OCI-LY7 (cell line): ENCODE measurements around the gene CYTH3. TPM values are rescaled to one million over a fixed set of nuclear protein-coding genes. Genes with fewer than 3 reads are reported as not detected.

Experiments used
- BruUV-seq: library from RNA; stranded (reverse); fragments of 400-500 nt; replicated peaks from 2 replicates; lab custom pipeline; 2021; lab: Mats Ljungman, UMichigan
- CTCF ChIA-PET: fragments of 300-600 bp; sonication (Branson Sonifier 250); formaldehyde crosslinking; loops from one replicate; lab custom pipeline; 2022; ENCODE audit warnings: antibody characterized with exemption; ENCODE audit not compliant: unreplicated experiment; lab: Charles Lee
- POLR2A ChIA-PET: fragments of 300-600 bp; sonication (Branson Sonifier 250); formaldehyde crosslinking; loops from one replicate; lab custom pipeline; 2022; ENCODE audit warnings: antibody characterized with exemption; lab: Charles Lee
- DNase-seq: peaks from one replicate; pipeline ENCODE4 v3.0.0-alpha.2; 2015; ENCODE audit warnings: low spot score
- H2AFZ ChIP-seq: fragments of 200-600 bp; sonication (generic), shearing (Covaris generic); 2 replicates; pipeline ENCODE4 v1.6.1; 2014; ENCODE audit warnings: mild to moderate bottlenecking, antibody characterized with exemption, low read length, moderate library complexity
- H3K27ac ChIP-seq: fragments of 200-600 bp; sonication (generic); 2 replicates; pipeline ENCODE4 v1.5.1; 2014; ENCODE audit warnings: mixed run types, low read depth, mild to moderate bottlenecking, moderate library complexity, low read length, inconsistent platforms; ENCODE audit not compliant: poor library complexity, severe bottlenecking
- H3K36me3 ChIP-seq: fragments of 200-600 bp; sonication (generic); 2 replicates; pipeline ENCODE4 v1.6.1; 2014; ENCODE audit warnings: mild to moderate bottlenecking, antibody characterized with exemption, low read length, moderate library complexity, mixed read lengths; ENCODE audit not compliant: insufficient read depth
- H3K4me1 ChIP-seq: fragments of 200-600 bp; sonication (generic); 2 replicates; pipeline ENCODE4 v1.5.1; 2014; ENCODE audit warnings: mild to moderate bottlenecking, low read length; ENCODE audit not compliant: insufficient read depth, poor library complexity, severe bottlenecking
- H3K4me2 ChIP-seq: fragments of 200-600 bp; sonication (generic); 2 replicates; pipeline ENCODE4 v1.6.1; 2014; ENCODE audit warnings: mild to moderate bottlenecking, low read length
- H3K4me3 ChIP-seq: fragments of 200-600 bp; sonication (generic); 2 replicates; pipeline ENCODE4 v1.5.1; 2014; ENCODE audit warnings: mild to moderate bottlenecking, low read depth, low read length; ENCODE audit not compliant: poor library complexity, severe bottlenecking
- H3K79me2 ChIP-seq: fragments of 200-600 bp; sonication (generic); 2 replicates; pipeline ENCODE4 v1.6.1; 2016; ENCODE audit warnings: low read depth, mild to moderate bottlenecking, low read length, moderate library complexity, mixed read lengths; ENCODE audit not compliant: insufficient read depth
- H3K9me2 ChIP-seq: fragments of 200-600 bp; sonication (generic); 2 replicates; pipeline ENCODE4 v1.6.1; 2016; ENCODE audit warnings: mild to moderate bottlenecking, low read length, mixed read lengths; ENCODE audit not compliant: insufficient read depth
- H3K9me3 ChIP-seq: fragments of 200-600 bp; sonication (generic); 2 replicates; pipeline ENCODE4 v1.6.1; 2014; ENCODE audit warnings: mild to moderate bottlenecking, mixed run types, low read length, mixed read lengths
- H4K20me1 ChIP-seq: fragments of 200-600 bp; sonication (generic); 2 replicates; pipeline ENCODE4 v1.6.1; 2014; ENCODE audit warnings: mild to moderate bottlenecking, antibody characterized with exemption, low read length, moderate library complexity, mixed read lengths; ENCODE audit not compliant: insufficient read depth
- CTCF ChIP-seq: fragments of 200-600 bp; sonication (generic); conservative IDR thresholded peaks from 2 replicates; pipeline ENCODE4 v1.5.1; 2014; ENCODE audit warnings: mild to moderate bottlenecking, antibody characterized with exemption, low read length, moderate library complexity, mixed read lengths
- EZH2phosphoT487 ChIP-seq: fragments of 200-600 bp; sonication (generic); IDR thresholded peaks from 2 replicates; pipeline ENCODE4 v1.6.1; 2018; ENCODE audit warnings: low read depth, borderline replicate concordance, mild to moderate bottlenecking, mixed run types, antibody characterized with exemption, low read length, moderate library complexity, mixed read lengths
- intact Hi-C: fragments of 100-400 bp; cut with micrococcal nuclease; formaldehyde crosslinking; loops from one replicate; pipeline ENCODE4 v1.10.0; 2022; ENCODE audit not compliant: unreplicated experiment
- total RNA-seq, 2 experiments: library from RNA; depleted of rRNA in 1 of 2; stranded (reverse); fragments of >200 nt in 1 of 2; shearing (Covaris generic) in 1 of 2; gene quantifications; 2 replicates each; pipeline ENCODE4 v1.2.3, GENCODE V29; 2014 to 2022

CYTH3 gene
- total RNA-seq, 2 experiments from 2014 or later: 3.7 to 4.7 TPM

- ChIA-PET POLR2A (interaction anchor here (0.5 to 1.1 kb wide), 2 partner anchors 125 to 193 kb away, joined by 4 read pairs; no protein-coding TSS in a partner anchor), CTCF (no interaction called here)
- H2AFZ ChIP-seq: no peak overlapping the region
- no peaks in the 10 kb centered on the region for H3K79me2 ChIP-seq
- H4K20me1 ChIP-seq: no peaks in the 10 kb centered on the region
- H3K4me1 ChIP-seq: no peaks in the 10 kb centered on the region
- no peak overlapping the region for H3K4me3 ChIP-seq
- intact Hi-C loops: no loop called here
- TF ChIP-seq CTCF: no peak
- TF ChIP-seq EZH2phosphoT487: no peak
- no peak overlapping the region for H3K4me2 ChIP-seq
- BruUV-seq: no TSS peak
- H3K9me2 ChIP-seq: no peaks in the 10 kb centered on the region
- no peak overlapping the region for H3K27ac ChIP-seq
- no peak for DNase-seq
- H3K9me3 ChIP-seq: no peaks in the 10 kb centered on the region
- H3K36me3 ChIP-seq: no peaks in the 10 kb centered on the region
Measured at GRCh38 chr7:6203381-6203780, 69.0 kb downstream of the CYTH3 start.

- DNase-seq: no peak
- Histone ChIP-seq H3K79me2 (no peaks in the 10 kb centered on the region), H3K36me3 (no peaks in the 10 kb centered on the region), H3K9me2 (no peaks in the 10 kb centered on the region), H3K4me1 (no peaks in the 10 kb centered on the region), H4K20me1 (no peaks in the 10 kb centered on the region), H3K27ac (no peak overlapping the region), H3K4me3 (no peak overlapping the region), H3K9me3 (no peaks in the 10 kb centered on the region), H3K4me2 (no peak overlapping the region), H2AFZ (no peak overlapping the region)
- intact Hi-C loops: no loop called here
- TF ChIP-seq EZH2phosphoT487: no peak
- no peak for TF ChIP-seq CTCF
- CTCF ChIA-PET: no interaction called here
- BruUV-seq: no TSS peak
- POLR2A ChIA-PET: interaction anchor here (0.6 to 0.7 kb wide), 2 partner anchors 393 to 454 kb away, joined by 3 read pairs; no protein-coding TSS in a partner anchor
Measured at GRCh38 chr7:6202117-6202516, 70.3 kb downstream of the CYTH3 start.

GRCh38 chr7:6200971-6201370 lies 71.5 kb downstream of the CYTH3 start:
- BruUV-seq: no TSS peak
- ChIA-PET CTCF (no interaction called here), POLR2A (no interaction called here)

More at GRCh38 chr7:6200971-6201370, 71.5 kb downstream of the CYTH3 start:
- Histone ChIP-seq H3K9me3 (no peaks in the 10 kb centered on the region), H2AFZ (no peak overlapping the region), H3K36me3 (no peaks in the 10 kb centered on the region), H3K4me1 (no peaks in the 10 kb centered on the region), H3K27ac (no peak overlapping the region), H3K4me3 (no peak overlapping the region), H3K79me2 (no peaks in the 10 kb centered on the region), H3K4me2 (no peak overlapping the region), H3K9me2 (no peaks in the 10 kb centered on the region), H4K20me1 (no peaks in the 10 kb centered on the region)
- intact Hi-C loops: no loop called here
- DNase-seq: no peak
- TF ChIP-seq EZH2phosphoT487: no peak
- no peak for TF ChIP-seq CTCF
